ENCODE data around the gene SLCO2A1. TPM values are rescaled to one million over a fixed set of nuclear protein-coding genes. Genes with fewer than 3 reads are reported as not detected.

SLCO2A1 gene
- total RNA-seq, 4 donors from 2014 or later = 7.8 to 12.0 (median 11.1) TPM

- Histone ChIP-seq H3K27me3 (no peaks in the 10 kb centered on the region), H3K36me3 (no peaks in the 10 kb centered on the region), H3K4me3 (no peak overlapping the region), H3K27ac (no peak overlapping the region), H3K9me3 (no peaks in the 10 kb centered on the region), H3K4me1 (peaks cover 0 to 6% (median 0%) of the 10 kb centered on the region in 3 donors)
- ATAC-seq = no peak
- TF ChIP-seq CTCF (IDR thresholded peaks at IDR 0.05) (no peak), POLR2AphosphoS5 (IDR thresholded peaks at IDR 0.05) (no peak), POLR2A (IDR thresholded peaks at IDR 0.05) (no peak), EP300 (IDR thresholded peaks at IDR 0.05) (no peak)
- 32 to 59% methylated on average over 2 to 6 of the region's 6 CpGs for WGBS, 2 donors (ENCODE audit: low coverage in 1 of 2)
Measured at GRCh38 chr3:133986311-133986710, 43.4 kb downstream of the SLCO2A1 start.

GRCh38 chr3:133984975-133985374, 44.8 kb downstream of the SLCO2A1 start:
- no peaks in the 10 kb centered on the region for H3K4me1 ChIP-seq
- H3K27ac ChIP-seq = no peak overlapping the region
- H3K27me3 ChIP-seq = no peaks in the 10 kb centered on the region
- no peak overlapping the region for H3K4me3 ChIP-seq
- no peaks in the 10 kb centered on the region for H3K36me3 ChIP-seq
- no peak for ATAC-seq
- 75 to 78% methylated on average over 7 of the region's 7 CpGs for WGBS, 2 donors (ENCODE audit: low coverage in 1 of 2)
- TF ChIP-seq POLR2A (IDR thresholded peaks at IDR 0.05) (no peak), POLR2AphosphoS5 (IDR thresholded peaks at IDR 0.05) (no peak), EP300 (IDR thresholded peaks at IDR 0.05) (no peak), CTCF (IDR thresholded peaks at IDR 0.05) (no peak)
- H3K9me3 ChIP-seq = no peaks in the 10 kb centered on the region

GRCh38 chr3:133983576-133984560, 45.9 kb downstream of the SLCO2A1 start:
- no peak for ATAC-seq
- Histone ChIP-seq H3K4me3 (no peak overlapping the region), H3K27ac (no peak overlapping the region), H3K27me3 (no peaks in the 10 kb centered on the region), H3K36me3 (no peaks in the 10 kb centered on the region), H3K4me1 (no peaks in the 10 kb centered on the region), H3K9me3 (no peaks in the 10 kb centered on the region)
- 75 to 88% methylated on average over 7 to 8 of the region's 9 CpGs for WGBS, 2 donors (ENCODE audit: low coverage in 1 of 2)
- TF ChIP-seq POLR2A (IDR thresholded peaks at IDR 0.05) = no peak
- no peak for TF ChIP-seq POLR2AphosphoS5 (IDR thresholded peaks at IDR 0.05)
- no peak for TF ChIP-seq CTCF (IDR thresholded peaks at IDR 0.05)
- TF ChIP-seq EP300 (IDR thresholded peaks at IDR 0.05) = no peak

- WGBS, 2 donors (ENCODE audit: low coverage in 1 of 2) = 96 to 100% methylated on average over 1 to 4 of the region's 7 CpGs
- H3K4me1 ChIP-seq = no peaks in the 10 kb centered on the region
- no peak overlapping the region for H3K27ac ChIP-seq
- no peaks in the 10 kb centered on the region for H3K9me3 ChIP-seq
- no peaks in the 10 kb centered on the region for H3K27me3 ChIP-seq
- no peak for ATAC-seq
- no peaks in the 10 kb centered on the region for H3K36me3 ChIP-seq
- TF ChIP-seq POLR2AphosphoS5 (IDR thresholded peaks at IDR 0.05) (no peak), CTCF (IDR thresholded peaks at IDR 0.05) (no peak), POLR2A (IDR thresholded peaks at IDR 0.05) (no peak), EP300 (IDR thresholded peaks at IDR 0.05) (no peak)
- no peak overlapping the region for H3K4me3 ChIP-seq
Measured at GRCh38 chr3:133983126-133983525, 46.6 kb downstream of the SLCO2A1 start.

GRCh38 chr3:133980550-133980949, 49.2 kb downstream of the SLCO2A1 start:
- Histone ChIP-seq H3K4me1 (no peaks in the 10 kb centered on the region), H3K9me3 (no peaks in the 10 kb centered on the region), H3K27me3 (no peaks in the 10 kb centered on the region), H3K4me3 (no peak overlapping the region), H3K27ac (no peak overlapping the region), H3K36me3 (no peaks in the 10 kb centered on the region)
- TF ChIP-seq POLR2AphosphoS5 (IDR thresholded peaks at IDR 0.05) = no peak
- TF ChIP-seq POLR2A (IDR thresholded peaks at IDR 0.05) = no peak
- TF ChIP-seq CTCF (IDR thresholded peaks at IDR 0.05) = no peak
- no peak for TF ChIP-seq EP300 (IDR thresholded peaks at IDR 0.05)
- no peak for ATAC-seq
- 85% methylated on average over 3 of the region's 4 CpGs; no CpG with 5 or more reads in 1 of the 2 donors for WGBS, 2 donors (ENCODE audit: low coverage in 1 of 2)

Data from gastroesophageal sphincter (tissue), 4 donors.